K562 (cell line): ENCODE data around the gene RIOK3. TPM values are rescaled to one million over a fixed set of nuclear protein-coding genes. Genes with fewer than 3 reads are reported as not detected.

Experiments
- BRD4 ChIP-seq: fragments of 200-600 bp; sonication (generic); IDR thresholded peaks from 2 replicates; pipeline ENCODE4 v1.6.1; 2017; ENCODE audit warnings: inconsistent platforms
- ESRRA ChIP-seq: fragments of 450-650 bp; IDR thresholded peaks from 2 replicates; pipeline ENCODE4 v1.6.1; 2014; ENCODE audit warnings: low read depth, mild to moderate bottlenecking, moderate library complexity, borderline replicate concordance
- FOXJ3 ChIP-seq: sonication (generic); formaldehyde crosslinking; IDR thresholded peaks from 2 replicates; pipeline ENCODE4 v1.4.0; 2020; ENCODE audit warnings: mild to moderate bottlenecking, missing genetic modification reagents
- GTF2F1 ChIP-seq: IDR thresholded peaks from 2 replicates; pipeline ENCODE4 v1.6.1; 2011; ENCODE audit warnings: low read depth, low read length, improper control_type of control experiment
- POLR2A ChIP-seq: fragments of 450-650 bp; conservative IDR thresholded peaks from 2 replicates; pipeline ENCODE4 v1.6.1; 2016
- PRMT5 ChIP-seq: sonication (generic); formaldehyde crosslinking; IDR thresholded peaks from 2 replicates; pipeline ENCODE4 v1.5.0; 2020; ENCODE audit warnings: missing genetic modification reagents
- RFX5 ChIP-seq: IDR thresholded peaks from 2 replicates; pipeline ENCODE4 v1.6.1; 2011; ENCODE audit warnings: low read depth, mild to moderate bottlenecking, improper control_type of control experiment, low read length
- RHOXF2B ChIP-seq: fragments of 250-450 bp; sonication (Bioruptor Pico); conservative IDR thresholded peaks from 2 replicates; pipeline ENCODE4 v1.5.1; 2021
- SLC30A9 ChIP-seq: fragments of 250-450 bp; sonication (Bioruptor Pico); IDR thresholded peaks from 2 replicates; pipeline ENCODE4 v1.8.0; 2022; ENCODE audit warnings: mild to moderate bottlenecking, moderate library complexity
- SNRNP70 ChIP-seq: fragments of 200-400 bp; formaldehyde crosslinking; optimal IDR thresholded peaks from 2 replicates; pipeline ENCODE3; 2017; ENCODE audit warnings: low read depth, low read length
- STAT5B ChIP-seq: fragments of 250-450 bp; sonication (Bioruptor Pico); IDR thresholded peaks from 2 replicates; pipeline ENCODE4 v1.8.0; 2021; ENCODE audit warnings: mild to moderate bottlenecking, inconsistent platforms
- U2AF1 ChIP-seq: fragments of 200-400 bp; formaldehyde crosslinking; optimal IDR thresholded peaks from 2 replicates; pipeline ENCODE3; 2017; ENCODE audit warnings: mild to moderate bottlenecking, low read depth, low read length, moderate library complexity
- ZEB2 ChIP-seq: fragments of 450-650 bp; IDR thresholded peaks from 2 replicates; pipeline ENCODE4 v1.6.1; 2016
- ZNF551 ChIP-seq: fragments of 250-450 bp; sonication (Bioruptor Pico); IDR thresholded peaks from 2 replicates; pipeline ENCODE4 v1.5.0; 2021; ENCODE audit warnings: mild to moderate bottlenecking, moderate library complexity
- polyA plus RNA-seq, 8 experiments: library from polyadenylated mRNA; depleted of rRNA in 4 of 8; stranded (reverse) in 5 of 8; unstranded in 3 of 8; fragments of >200 nt; fragmentation: Nextera tagmentation in 2 of 8; fragmentation: Illumina TruSeq in 1 of 8; extraction: Ambion mirVana in 2 of 8; extraction: Trizol in 1 of 8; gene quantifications; 2 replicates each; pipeline versions ENCODE4 v1.2.1 to v1.2.3, GENCODE V29; 2011 to 2014; ENCODE audit warnings: inconsistent platforms in 1 of 8, missing spikeins in 1 of 8
- total RNA-seq, 7 experiments: library from RNA; depleted of rRNA in 6 of 7; stranded (reverse); fragments of >200 nt in 6 of 7; fragmentation: Illumina TruSeq in 2 of 7; extraction: Trizol in 2 of 7; gene quantifications; 2 replicates each; pipeline versions ENCODE4 v1.2.1 to v1.2.3, GENCODE V29; 2011 to 2021; ENCODE audit warnings: low replicate concordance in 1 of 7
- TF ChIP-seq, protein P1 (sequence below): fragments of 200-800 bp; sonication (Bioruptor generic); IDR thresholded peaks from 2 replicates; pipeline ENCODE4 v1.6.1; 2016; ENCODE audit warnings: missing genetic modification characterization, missing compliant biosample characterization
- TF ChIP-seq, protein P2 (sequence below), 2 experiments: fragments of 450-650 bp in 1 of 2; IDR thresholded peaks; 2 replicates each; pipeline ENCODE4 v1.6.1; 2011 to 2017; ENCODE audit warnings: low read depth in 2 of 2, antibody characterized with exemption in 1 of 2, borderline replicate concordance in 1 of 2, low read length in 1 of 2, mild to moderate bottlenecking in 1 of 2, mixed read lengths in 1 of 2; ENCODE audit not compliant: control insufficient read depth in 1 of 2
- TF ChIP-seq, protein P3 (sequence below): fragments of 250-450 bp; sonication (Bioruptor Pico); IDR thresholded peaks from 2 replicates; pipeline ENCODE4 v1.4.0; 2020
- TF ChIP-seq, protein P4 (sequence below): sonication (generic); formaldehyde crosslinking; IDR thresholded peaks from 2 replicates; pipeline ENCODE4 v1.9.0; 2022; ENCODE audit warnings: mild to moderate bottlenecking, missing genetic modification reagents

Gene RIOK3
- total and polyA plus RNA-seq, 9 of the 15 experiments (the other 6 are each of a cell fraction or from before 2014, with no cell fraction given) = 21.4 to 89.5 (median 62.9) TPM

DNA sequence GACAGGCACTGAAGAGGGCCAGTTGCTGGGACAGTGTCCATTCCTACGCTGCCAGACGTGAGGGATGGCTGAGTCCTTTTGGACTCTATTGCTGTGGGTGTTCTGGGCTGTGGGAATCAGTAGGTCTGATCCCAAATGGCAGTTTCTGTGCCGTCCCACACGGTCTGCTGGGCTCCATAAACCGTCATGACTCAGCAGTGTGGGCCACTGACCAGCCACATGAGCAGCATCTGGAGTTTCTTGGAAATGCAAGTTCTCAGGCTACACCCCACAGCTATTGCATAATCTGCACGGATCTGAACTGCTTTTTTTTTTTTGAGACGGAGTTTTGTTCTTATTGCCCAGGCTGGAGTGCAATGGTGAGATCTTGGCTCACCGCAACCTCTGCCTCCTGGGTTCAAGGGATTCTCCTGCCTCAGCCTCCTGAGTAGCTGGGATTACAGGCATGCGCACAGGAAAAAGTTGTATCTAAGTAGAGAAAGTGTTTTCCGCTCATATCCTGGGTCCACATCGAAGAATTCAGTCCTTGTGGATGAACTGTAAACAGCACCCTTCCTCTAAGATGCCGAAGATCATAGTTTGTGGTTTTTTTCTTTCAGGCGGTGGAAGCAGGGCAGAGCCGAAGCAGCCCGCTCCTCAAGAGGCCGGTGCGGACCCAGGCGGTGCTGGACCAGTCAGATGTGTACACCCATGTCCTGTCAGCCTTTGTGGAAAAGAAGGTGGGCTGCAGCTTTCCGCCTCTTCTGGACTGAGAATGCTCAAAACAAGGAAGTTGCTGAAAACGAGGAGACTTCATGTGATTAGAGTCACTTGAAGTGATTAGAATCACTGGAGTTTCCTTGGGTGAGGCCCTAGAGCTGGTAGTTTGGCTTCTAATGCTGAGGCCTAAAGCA lies 75.7 kb downstream of the RIOK3 start (continued):
- TF ChIP-seq, protein P1, sequence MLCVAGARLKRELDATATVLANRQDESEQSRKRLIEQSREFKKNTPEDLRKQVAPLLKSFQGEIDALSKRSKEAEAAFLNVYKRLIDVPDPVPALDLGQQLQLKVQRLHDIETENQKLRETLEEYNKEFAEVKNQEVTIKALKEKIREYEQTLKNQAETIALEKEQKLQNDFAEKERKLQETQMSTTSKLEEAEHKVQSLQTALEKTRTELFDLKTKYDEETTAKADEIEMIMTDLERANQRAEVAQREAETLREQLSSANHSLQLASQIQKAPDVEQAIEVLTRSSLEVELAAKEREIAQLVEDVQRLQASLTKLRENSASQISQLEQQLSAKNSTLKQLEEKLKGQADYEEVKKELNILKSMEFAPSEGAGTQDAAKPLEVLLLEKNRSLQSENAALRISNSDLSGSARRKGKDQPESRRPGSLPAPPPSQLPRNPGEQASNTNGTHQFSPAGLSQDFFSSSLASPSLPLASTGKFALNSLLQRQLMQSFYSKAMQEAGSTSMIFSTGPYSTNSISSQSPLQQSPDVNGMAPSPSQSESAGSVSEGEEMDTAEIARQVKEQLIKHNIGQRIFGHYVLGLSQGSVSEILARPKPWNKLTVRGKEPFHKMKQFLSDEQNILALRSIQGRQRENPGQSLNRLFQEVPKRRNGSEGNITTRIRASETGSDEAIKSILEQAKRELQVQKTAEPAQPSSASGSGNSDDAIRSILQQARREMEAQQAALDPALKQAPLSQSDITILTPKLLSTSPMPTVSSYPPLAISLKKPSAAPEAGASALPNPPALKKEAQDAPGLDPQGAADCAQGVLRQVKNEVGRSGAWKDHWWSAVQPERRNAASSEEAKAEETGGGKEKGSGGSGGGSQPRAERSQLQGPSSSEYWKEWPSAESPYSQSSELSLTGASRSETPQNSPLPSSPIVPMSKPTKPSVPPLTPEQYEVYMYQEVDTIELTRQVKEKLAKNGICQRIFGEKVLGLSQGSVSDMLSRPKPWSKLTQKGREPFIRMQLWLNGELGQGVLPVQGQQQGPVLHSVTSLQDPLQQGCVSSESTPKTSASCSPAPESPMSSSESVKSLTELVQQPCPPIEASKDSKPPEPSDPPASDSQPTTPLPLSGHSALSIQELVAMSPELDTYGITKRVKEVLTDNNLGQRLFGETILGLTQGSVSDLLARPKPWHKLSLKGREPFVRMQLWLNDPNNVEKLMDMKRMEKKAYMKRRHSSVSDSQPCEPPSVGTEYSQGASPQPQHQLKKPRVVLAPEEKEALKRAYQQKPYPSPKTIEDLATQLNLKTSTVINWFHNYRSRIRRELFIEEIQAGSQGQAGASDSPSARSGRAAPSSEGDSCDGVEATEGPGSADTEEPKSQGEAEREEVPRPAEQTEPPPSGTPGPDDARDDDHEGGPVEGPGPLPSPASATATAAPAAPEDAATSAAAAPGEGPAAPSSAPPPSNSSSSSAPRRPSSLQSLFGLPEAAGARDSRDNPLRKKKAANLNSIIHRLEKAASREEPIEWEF = 0 out of 2 replicates have a peak, but pooled peaks have one; percentile 30
- TF ChIP-seq POLR2A (peak; percentile 63), GTF2F1 (no peak), RHOXF2B (CRISPR knock-in tag) (no peak), ZNF551 (CRISPR knock-in tag) (no peak), ZEB2 (no peak), RFX5 (no peak), ESRRA (no peak), U2AF1 (no peak), SNRNP70 (no peak), PRMT5 (CRISPR knock-in tag) (no peak), SLC30A9 (CRISPR knock-in tag) (no peak), STAT5B (CRISPR knock-in tag) (no peak), BRD4 (no peak), FOXJ3 (CRISPR knock-in tag) (no peak)
- TF ChIP-seq, protein P2, sequence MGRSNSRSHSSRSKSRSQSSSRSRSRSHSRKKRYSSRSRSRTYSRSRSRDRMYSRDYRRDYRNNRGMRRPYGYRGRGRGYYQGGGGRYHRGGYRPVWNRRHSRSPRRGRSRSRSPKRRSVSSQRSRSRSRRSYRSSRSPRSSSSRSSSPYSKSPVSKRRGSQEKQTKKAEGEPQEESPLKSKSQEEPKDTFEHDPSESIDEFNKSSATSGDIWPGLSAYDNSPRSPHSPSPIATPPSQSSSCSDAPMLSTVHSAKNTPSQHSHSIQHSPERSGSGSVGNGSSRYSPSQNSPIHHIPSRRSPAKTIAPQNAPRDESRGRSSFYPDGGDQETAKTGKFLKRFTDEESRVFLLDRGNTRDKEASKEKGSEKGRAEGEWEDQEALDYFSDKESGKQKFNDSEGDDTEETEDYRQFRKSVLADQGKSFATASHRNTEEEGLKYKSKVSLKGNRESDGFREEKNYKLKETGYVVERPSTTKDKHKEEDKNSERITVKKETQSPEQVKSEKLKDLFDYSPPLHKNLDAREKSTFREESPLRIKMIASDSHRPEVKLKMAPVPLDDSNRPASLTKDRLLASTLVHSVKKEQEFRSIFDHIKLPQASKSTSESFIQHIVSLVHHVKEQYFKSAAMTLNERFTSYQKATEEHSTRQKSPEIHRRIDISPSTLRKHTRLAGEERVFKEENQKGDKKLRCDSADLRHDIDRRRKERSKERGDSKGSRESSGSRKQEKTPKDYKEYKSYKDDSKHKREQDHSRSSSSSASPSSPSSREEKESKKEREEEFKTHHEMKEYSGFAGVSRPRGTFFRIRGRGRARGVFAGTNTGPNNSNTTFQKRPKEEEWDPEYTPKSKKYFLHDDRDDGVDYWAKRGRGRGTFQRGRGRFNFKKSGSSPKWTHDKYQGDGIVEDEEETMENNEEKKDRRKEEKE (IDR thresholded peaks at IDR 0.05; ENCODE audit: borderline replicate concordance in 1 of 2, control insufficient read depth in 1 of 2, low read depth in 2 of 2, low read length in 1 of 2) = no peak
- TF ChIP-seq, protein P3, sequence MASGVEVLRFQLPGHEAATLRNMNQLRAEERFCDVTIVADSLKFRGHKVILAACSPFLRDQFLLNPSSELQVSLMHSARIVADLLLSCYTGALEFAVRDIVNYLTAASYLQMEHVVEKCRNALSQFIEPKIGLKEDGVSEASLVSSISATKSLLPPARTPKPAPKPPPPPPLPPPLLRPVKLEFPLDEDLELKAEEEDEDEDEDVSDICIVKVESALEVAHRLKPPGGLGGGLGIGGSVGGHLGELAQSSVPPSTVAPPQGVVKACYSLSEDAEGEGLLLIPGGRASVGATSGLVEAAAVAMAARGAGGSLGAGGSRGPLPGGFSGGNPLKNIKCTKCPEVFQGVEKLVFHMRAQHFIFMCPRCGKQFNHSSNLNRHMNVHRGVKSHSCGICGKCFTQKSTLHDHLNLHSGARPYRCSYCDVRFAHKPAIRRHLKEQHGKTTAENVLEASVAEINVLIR (CRISPR knock-in tag) = no peak
- TF ChIP-seq, protein P4, sequence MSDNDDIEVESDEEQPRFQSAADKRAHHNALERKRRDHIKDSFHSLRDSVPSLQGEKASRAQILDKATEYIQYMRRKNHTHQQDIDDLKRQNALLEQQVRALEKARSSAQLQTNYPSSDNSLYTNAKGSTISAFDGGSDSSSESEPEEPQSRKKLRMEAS (CRISPR knock-in tag) = peak; percentile 62
